Epithelial cell of esophagus (primary cell): ENCODE results near the gene TNNT2.

Source experiments
- DNase-seq: peaks from one replicate; pipeline ENCODE4 v3.0.0; 2010; ENCODE audit warnings: low read depth
- H3K4me3 ChIP-seq: 2 replicates; pipeline ENCODE4 v1.5.1; 2011; ENCODE audit warnings: mild to moderate bottlenecking, low read length, control low read depth
- CTCF ChIP-seq: IDR thresholded peaks from 2 replicates; pipeline ENCODE4 v1.5.1; 2011; ENCODE audit warnings: low read depth, mild to moderate bottlenecking, low read length, control low read depth, inconsistent platforms; ENCODE audit not compliant: insufficient read depth; ENCODE audit errors: missing control alignments

Gene TNNT2

GRCh38 chr1:201399352-201400126 lies 22.1 kb upstream of the TNNT2 start:
- H3K4me3 ChIP-seq = peak overlapping the region; percentile 97
- no peak for TF ChIP-seq CTCF

GRCh38 chr1:201399018-201399351 lies 21.5 kb upstream of the TNNT2 start, which contains the start of gene LAD1:
TSS of gene LAD1 (minus strand) at chr1:201399324. CDS start at chr1:201399306, 18 bp downstream.
- peak within 1 kb of the TSS; percentile 97 for H3K4me3 ChIP-seq
- no peak for TF ChIP-seq CTCF
- DNase-seq = no peak

More at GRCh38 chr1:201399352-201400126, 22.1 kb upstream of the TNNT2 start:
- peak; percentile 82 for DNase-seq

- TF ChIP-seq CTCF = no peak
- H3K4me3 ChIP-seq = peak overlapping the region; percentile 97
- DNase-seq = peak; percentile 83
Observed at GRCh38 chr1:201397675-201398074, 20.2 kb upstream of the TNNT2 start.

- H3K4me3 ChIP-seq = peak overlapping the region; percentile 97
- no peak for TF ChIP-seq CTCF
- peak; percentile 96 for DNase-seq
Observed at GRCh38 chr1:201396861-201397464, 19.5 kb upstream of the TNNT2 start.

GRCh38 chr1:201395936-201396335 lies 18.5 kb upstream of the TNNT2 start:
- peak overlapping the region; percentile 97 for H3K4me3 ChIP-seq
- DNase-seq = no peak
- no peak for TF ChIP-seq CTCF

- no peak for TF ChIP-seq CTCF
- no peak for DNase-seq
- H3K4me3 ChIP-seq = no peak overlapping the region
Observed at GRCh38 chr1:201394591-201394990, 17.1 kb upstream of the TNNT2 start.
